ENCODE data around the gene FAM118B.
"Not testable (repeated sequence)": the region's sequence is repeated elsewhere in the genome, so short reads cannot be mapped to it uniquely, and the experiment has no call there.

FAM118B gene

GRCh38 chr11:126277780-126278179 lies 66.2 kb downstream of the FAM118B start:
- DNase-seq = no peak

- DNase-seq = no peak
Measured at GRCh38 chr11:126279191-126279590, 67.6 kb downstream of the FAM118B start.

- DNase-seq = no peak
Measured at GRCh38 chr11:126280595-126280994, 69.0 kb downstream of the FAM118B start.

- no peak for DNase-seq
Measured at GRCh38 chr11:126281245-126281644, 69.7 kb downstream of the FAM118B start.

GRCh38 chr11:126281666-126282175 lies 70.1 kb downstream of the FAM118B start:
- DNase-seq = no peak

GRCh38 chr11:126282361-126282735 lies 70.8 kb downstream of the FAM118B start:
- peak; percentile 37 for DNase-seq

GRCh38 chr11:126282736-126283591 lies 71.4 kb downstream of the FAM118B start, which contains the start of gene TIRAP:
Gene TIRAP (plus strand): TSS chr11:126283093. CDS start chr11:126290895, 7,802 bp downstream.
- DNase-seq = peak; percentile 58

GRCh38 chr11:126284829-126285228 lies 73.2 kb downstream of the FAM118B start:
- peak; percentile 84 for DNase-seq

GRCh38 chr11:126288237-126288636 lies 76.7 kb downstream of the FAM118B start:
- DNase-seq = no peak

GRCh38 chr11:126290887-126291286 lies 79.3 kb downstream of the FAM118B start:
- no peak for DNase-seq

- no peak for DNase-seq
Measured at GRCh38 chr11:126293726-126294125, 82.1 kb downstream of the FAM118B start.

- no peak for DNase-seq
Measured at GRCh38 chr11:126297004-126297403, 85.4 kb downstream of the FAM118B start.

- DNase-seq = peak; percentile 85
Measured at GRCh38 chr11:126303623-126304456, 92.3 kb downstream of the FAM118B start, which contains the start of gene DCPS. Gene DCPS (plus strand): TSS chr11:126304060. CDS start chr11:126304081, 21 bp downstream.

- no peak for DNase-seq
Measured at GRCh38 chr11:126304457-126305075, 93.0 kb downstream of the FAM118B start.

GRCh38 chr11:126305699-126306098 lies 94.1 kb downstream of the FAM118B start:
- no peak for DNase-seq

- DNase-seq = no peak
Measured at GRCh38 chr11:126307706-126308105, 96.1 kb downstream of the FAM118B start.

- DNase-seq = no peak
Measured at GRCh38 chr11:126308271-126308671, 96.7 kb downstream of the FAM118B start.

GRCh38 chr11:126308771-126309170 lies 97.2 kb downstream of the FAM118B start:
- DNase-seq = not testable (repeated sequence)

GRCh38 chr11:126310200-126310991 lies 98.8 kb downstream of the FAM118B start:
- DNase-seq = peak; percentile 57

- DNase-seq = no peak
Measured at GRCh38 chr11:126310992-126311310, 99.4 kb downstream of the FAM118B start.

GRCh38 chr11:126311401-126312291 lies 100.1 kb downstream of the FAM118B start:
- DNase-seq = no peak

Measured in stimulated activated CD4-positive, alpha-beta T cell treated with anti-CD3 and anti-CD28 coated beads, Interleukin-4, amount 100 ng/mL, for 1 hour (primary cell).